Upper lobe of left lung (tissue), 6 donors: Measurements from ENCODE around the gene TAF3. TPM values are rescaled to one million over a fixed set of nuclear protein-coding genes. Genes with fewer than 3 reads are reported as not detected.

Experiments used
- ATAC-seq, 2 donors: fragments of 200-7000 bp; cut with Tn5 transposase; one replicate each; pipeline ENCODE4 v1.9.1; 2022; ENCODE audit warnings: mild to moderate bottlenecking in 2 of 2, moderate library complexity in 2 of 2; ENCODE audit not compliant: low FRiP score in 2 of 2
- DNase-seq, 2 donors: peaks; one replicate each; pipeline ENCODE4 v3.0.0-alpha.2; 2019 to 2020
- H3K27ac ChIP-seq, 4 donors: fragments of 200-600 bp; sonication (generic); one replicate each; pipeline ENCODE4 v1.5.1; 2016 to 2019
- H3K27me3 ChIP-seq, 4 donors: fragments of 200-600 bp; sonication (generic); one replicate each; pipeline ENCODE4 v1.5.1; 2017 to 2019
- H3K36me3 ChIP-seq, 4 donors: fragments of 200-600 bp; sonication (generic); one replicate each; pipeline ENCODE4 v1.5.1; 2016 to 2019
- H3K4me1 ChIP-seq, 4 donors: fragments of 200-600 bp; sonication (generic); one replicate each; pipeline ENCODE4 v1.5.1; 2018 to 2019
- H3K4me3 ChIP-seq, 4 donors: fragments of 200-600 bp; sonication (generic); one replicate each; pipeline ENCODE4 v1.5.1; 2017 to 2019; ENCODE audit warnings: mild to moderate bottlenecking in 2 of 4, moderate library complexity in 1 of 4
- H3K9me3 ChIP-seq, 4 donors: fragments of 200-600 bp; sonication (generic); one replicate each; pipeline ENCODE4 v1.5.1; 2018 to 2019
- EP300 ChIP-seq, 4 donors: sonication (generic); formaldehyde crosslinking; IDR thresholded peaks; one replicate each; pipeline ENCODE4 v1.5.1; 2017; ENCODE audit warnings: antibody characterized with exemption in 4 of 4, control low read depth in 2 of 4
- POLR2A ChIP-seq, 4 donors: fragments of 450-650 bp; IDR thresholded peaks; one replicate each; pipeline ENCODE4 v1.5.1; 2016 to 2017; ENCODE audit warnings: antibody characterized with exemption in 4 of 4, mild to moderate bottlenecking in 2 of 4
- POLR2AphosphoS5 ChIP-seq, 2 donors: sonication (generic); formaldehyde crosslinking; IDR thresholded peaks; one replicate each; pipeline ENCODE4 v1.5.1; 2017; ENCODE audit warnings: antibody characterized with exemption in 2 of 2
- WGBS, 2 donors: methylation state at CpG; one replicate each; pipeline ENCODE4 v1.1.5; 2017 to 2018; 5-methylcytosine and 5-hydroxymethylcytosine counted together
- total RNA-seq, 6 donors: library from RNA; depleted of rRNA in 4 of 6; stranded (reverse); fragments of >200 nt in 4 of 6; gene quantifications; one replicate each; pipeline versions ENCODE4 v1.1.0 to v1.2.1, GENCODE V29; 2016 to 2021
- TF ChIP-seq, protein P1 (sequence below), 6 experiments: fragments of 450-650 bp in 4 of 6; fragments of 200-600 bp in 2 of 6; sonication (generic) in 2 of 6; IDR thresholded peaks; one replicate each; pipeline ENCODE4 v1.5.1; 2016 to 2019; ENCODE audit warnings: antibody characterized with exemption in 6 of 6
- donor health status: DM: no; HTN: no; CAD: no; lungs with moderate emphysema.
- donor health status: DM: no; HTN: yes; CAD: no; lungs with severe emphysema.

The TAF3 gene
- total RNA-seq, 6 donors from 2014 or later = 6.8 to 16.8 (median 10.1) TPM

DNA sequence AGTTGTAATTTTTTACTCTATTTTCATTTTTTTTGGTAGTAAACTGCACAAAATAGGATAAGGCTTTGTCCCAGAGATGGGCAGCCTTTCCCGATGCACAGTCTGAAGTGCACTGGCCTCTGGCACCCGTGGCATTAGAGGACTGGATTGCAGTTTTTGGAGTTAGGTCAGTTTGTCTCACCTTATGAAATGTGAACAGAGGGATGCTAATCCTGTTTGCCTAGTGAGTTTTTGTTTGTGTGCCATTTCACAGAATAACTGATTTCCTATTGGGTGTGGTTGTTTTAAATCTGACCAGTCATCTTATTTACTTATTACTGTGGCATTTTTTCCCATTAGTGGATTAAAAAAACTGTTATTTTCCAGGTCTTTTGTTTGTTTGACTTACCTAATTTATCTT is 126.7 kb downstream of the TAF3 start:
- Histone ChIP-seq H3K27me3 (no peaks in the 10 kb centered on the region), H3K27ac (no peak overlapping the region), H3K36me3 (no peaks in the 10 kb centered on the region), H3K9me3 (no peaks in the 10 kb centered on the region), H3K4me3 (no peak overlapping the region), H3K4me1 (peaks cover 0 to 9% (median 1%) of the 10 kb centered on the region in 4 donors)
- ATAC-seq (no peak), DNase-seq (no peak)
- TF ChIP-seq EP300 (IDR thresholded peaks at IDR 0.05) (no peak), POLR2AphosphoS5 (IDR thresholded peaks at IDR 0.05) (no peak), POLR2A (IDR thresholded peaks at IDR 0.05) (no peak)
- TF ChIP-seq, protein P1, sequence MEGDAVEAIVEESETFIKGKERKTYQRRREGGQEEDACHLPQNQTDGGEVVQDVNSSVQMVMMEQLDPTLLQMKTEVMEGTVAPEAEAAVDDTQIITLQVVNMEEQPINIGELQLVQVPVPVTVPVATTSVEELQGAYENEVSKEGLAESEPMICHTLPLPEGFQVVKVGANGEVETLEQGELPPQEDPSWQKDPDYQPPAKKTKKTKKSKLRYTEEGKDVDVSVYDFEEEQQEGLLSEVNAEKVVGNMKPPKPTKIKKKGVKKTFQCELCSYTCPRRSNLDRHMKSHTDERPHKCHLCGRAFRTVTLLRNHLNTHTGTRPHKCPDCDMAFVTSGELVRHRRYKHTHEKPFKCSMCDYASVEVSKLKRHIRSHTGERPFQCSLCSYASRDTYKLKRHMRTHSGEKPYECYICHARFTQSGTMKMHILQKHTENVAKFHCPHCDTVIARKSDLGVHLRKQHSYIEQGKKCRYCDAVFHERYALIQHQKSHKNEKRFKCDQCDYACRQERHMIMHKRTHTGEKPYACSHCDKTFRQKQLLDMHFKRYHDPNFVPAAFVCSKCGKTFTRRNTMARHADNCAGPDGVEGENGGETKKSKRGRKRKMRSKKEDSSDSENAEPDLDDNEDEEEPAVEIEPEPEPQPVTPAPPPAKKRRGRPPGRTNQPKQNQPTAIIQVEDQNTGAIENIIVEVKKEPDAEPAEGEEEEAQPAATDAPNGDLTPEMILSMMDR (IDR thresholded peaks at IDR 0.05) = no peak
- WGBS, 2 donors = 90 to 95% methylated on average over 2 of the region's 2 CpGs

DNA sequence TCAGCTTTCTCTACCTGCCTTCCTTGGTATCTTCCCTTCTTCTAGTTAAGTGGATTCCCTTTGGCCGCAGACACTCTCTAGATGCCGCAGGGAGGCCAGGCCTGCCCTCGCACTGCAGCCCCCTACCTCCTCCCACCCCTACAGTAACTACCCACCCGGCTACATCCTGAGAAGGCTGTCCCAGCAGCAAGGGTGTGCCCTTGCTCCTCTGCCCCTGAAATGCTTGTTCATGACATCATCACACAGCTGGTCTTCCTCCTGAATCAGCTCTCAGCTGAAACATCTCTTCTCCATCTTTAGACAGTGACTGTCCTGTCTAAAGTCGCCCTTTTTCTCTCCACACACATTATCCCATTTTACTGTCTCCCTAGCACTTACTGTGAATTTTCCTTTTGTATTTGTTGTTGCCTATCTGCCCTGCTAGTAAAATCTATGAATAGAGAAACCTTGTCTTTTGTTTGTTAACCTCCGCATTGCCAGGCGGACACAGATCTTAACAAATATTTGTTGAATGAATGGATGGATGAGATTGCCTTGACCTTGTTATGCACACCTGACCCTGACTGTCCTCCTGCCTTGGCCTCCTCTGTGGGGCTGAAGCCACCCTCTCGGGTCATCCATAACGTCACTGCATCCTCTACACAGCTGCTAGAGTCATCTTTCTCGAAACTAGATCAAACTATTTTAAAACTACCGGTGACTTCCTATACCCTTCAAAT is 127.3 kb downstream of the TAF3 start:
- H3K4me3 ChIP-seq = no peak overlapping the region
- H3K9me3 ChIP-seq = no peaks in the 10 kb centered on the region
- H3K27ac ChIP-seq = no peak overlapping the region
- DNase-seq = no peak
- TF ChIP-seq, protein P1 (IDR thresholded peaks at IDR 0.05) = no peak
- TF ChIP-seq EP300 (IDR thresholded peaks at IDR 0.05) (no peak), POLR2A (IDR thresholded peaks at IDR 0.05) (no peak), POLR2AphosphoS5 (IDR thresholded peaks at IDR 0.05) (no peak)
- WGBS, 2 donors = 88 to 92% methylated on average over 11 of the region's 11 CpGs
- H3K4me1 ChIP-seq = peaks cover 0 to 9% (median 1%) of the 10 kb centered on the region in 4 donors
- H3K27me3 ChIP-seq = no peaks in the 10 kb centered on the region
- H3K36me3 ChIP-seq = no peaks in the 10 kb centered on the region
- peak in 1 of 2 donors; percentile 46 for ATAC-seq

DNA sequence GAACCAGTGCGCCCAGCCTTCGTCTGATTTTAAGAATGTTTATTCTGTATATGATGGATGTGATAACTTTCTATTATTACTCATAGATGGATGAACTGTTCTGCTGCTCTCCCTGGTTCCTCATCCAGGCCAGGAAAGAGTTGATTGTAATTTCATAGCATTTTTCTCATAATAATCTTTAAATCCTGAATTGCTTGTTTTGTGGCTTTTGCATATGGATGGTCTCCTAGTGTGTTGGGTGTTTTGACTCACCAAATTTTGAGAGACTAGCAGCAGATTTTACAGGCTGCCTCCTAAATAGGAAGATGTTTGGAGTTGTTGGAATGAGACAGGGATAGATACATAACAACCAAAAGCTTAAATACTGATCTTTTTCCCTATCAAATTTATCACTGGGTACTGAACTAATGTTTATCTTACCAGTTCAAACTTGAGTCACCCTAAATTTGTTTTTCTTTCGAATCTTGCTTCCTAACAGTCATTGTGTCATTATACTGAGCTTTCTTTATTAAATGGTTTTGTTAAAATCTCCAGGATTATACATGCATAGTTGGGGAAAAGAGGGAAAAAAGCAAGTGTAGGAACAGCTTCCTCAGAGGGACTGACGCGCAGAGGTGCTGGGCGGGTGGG is 130.2 kb downstream of the TAF3 start:
- Histone ChIP-seq H3K27me3 (no peaks in the 10 kb centered on the region), H3K4me3 (no peak overlapping the region), H3K9me3 (no peaks in the 10 kb centered on the region), H3K27ac (no peak overlapping the region), H3K36me3 (no peaks in the 10 kb centered on the region), H3K4me1 (peaks cover 0 to 9% (median 0%) of the 10 kb centered on the region in 4 donors)
- TF ChIP-seq, protein P1 (IDR thresholded peaks at IDR 0.05) = no peak
- no peak for TF ChIP-seq EP300 (IDR thresholded peaks at IDR 0.05)
- no peak for TF ChIP-seq POLR2A (IDR thresholded peaks at IDR 0.05)
- no peak for TF ChIP-seq POLR2AphosphoS5 (IDR thresholded peaks at IDR 0.05)
- DNase-seq (no peak), ATAC-seq (no peak)
- 85 to 91% methylated on average over 6 of the region's 6 CpGs for WGBS, 2 donors

DNA sequence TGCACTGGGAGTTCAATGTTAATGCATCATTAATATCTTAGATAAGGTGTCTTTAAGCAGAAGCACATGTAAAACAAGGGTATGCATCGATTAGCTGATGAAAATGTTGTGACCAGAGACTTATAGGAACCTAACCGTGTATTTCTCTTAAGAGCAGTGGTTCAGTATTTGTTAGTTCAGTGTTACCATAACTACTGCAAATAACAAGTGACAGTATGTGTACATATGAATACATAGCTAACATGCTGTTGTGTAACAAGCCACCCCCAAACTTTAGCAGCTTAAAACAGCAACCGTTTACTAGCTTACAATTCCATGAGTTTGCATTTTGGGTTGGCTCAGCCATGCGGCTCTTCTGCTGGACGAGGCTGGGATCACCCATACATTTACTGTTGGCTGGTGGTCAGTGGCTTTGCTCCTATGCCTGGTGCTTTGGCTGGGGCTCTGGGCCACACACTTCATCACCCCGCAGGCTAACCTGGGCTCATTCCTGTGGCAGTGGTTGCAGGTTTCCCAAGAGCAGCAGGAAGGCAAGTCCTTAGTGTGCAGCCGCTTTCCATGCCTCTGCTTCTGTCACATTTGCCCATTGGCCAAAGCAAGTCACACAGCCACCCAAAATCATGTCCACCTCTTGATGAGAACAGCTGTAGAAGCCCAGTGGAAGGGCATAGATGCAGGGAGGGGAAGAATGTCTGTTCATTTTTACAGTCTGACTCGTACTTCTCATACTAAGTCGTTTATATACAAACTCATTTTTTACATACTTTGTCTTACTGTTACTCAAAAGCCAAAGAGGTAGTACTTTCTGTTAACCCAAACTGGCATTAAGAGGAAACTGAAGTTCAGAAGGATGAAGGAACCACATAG is 132.9 kb downstream of the TAF3 start:
- 91 to 95% methylated on average over 9 of the region's 9 CpGs for WGBS, 2 donors
- DNase-seq (no peak), ATAC-seq (no peak)
- TF ChIP-seq, protein P1 (IDR thresholded peaks at IDR 0.05) = no peak
- TF ChIP-seq EP300 (IDR thresholded peaks at IDR 0.05) (no peak), POLR2A (IDR thresholded peaks at IDR 0.05) (no peak), POLR2AphosphoS5 (IDR thresholded peaks at IDR 0.05) (no peak)
- no peaks in the 10 kb centered on the region for H3K36me3 ChIP-seq
- no peak overlapping the region for H3K27ac ChIP-seq
- H3K9me3 ChIP-seq = no peaks in the 10 kb centered on the region
- H3K4me1 ChIP-seq = peaks cover 0 to 1% (median 0%) of the 10 kb centered on the region in 4 donors
- no peaks in the 10 kb centered on the region for H3K27me3 ChIP-seq
- no peak overlapping the region for H3K4me3 ChIP-seq
